GM21786 (cell line): ENCODE results near the gene DCDC2C.

Experiments
- ATAC-seq: cut with Tn5 transposase; IDR thresholded peaks from one replicate; pipeline ENCODE4 v1.9.1; 2021; ENCODE audit not compliant: unreplicated experiment

DCDC2C gene

DNA sequence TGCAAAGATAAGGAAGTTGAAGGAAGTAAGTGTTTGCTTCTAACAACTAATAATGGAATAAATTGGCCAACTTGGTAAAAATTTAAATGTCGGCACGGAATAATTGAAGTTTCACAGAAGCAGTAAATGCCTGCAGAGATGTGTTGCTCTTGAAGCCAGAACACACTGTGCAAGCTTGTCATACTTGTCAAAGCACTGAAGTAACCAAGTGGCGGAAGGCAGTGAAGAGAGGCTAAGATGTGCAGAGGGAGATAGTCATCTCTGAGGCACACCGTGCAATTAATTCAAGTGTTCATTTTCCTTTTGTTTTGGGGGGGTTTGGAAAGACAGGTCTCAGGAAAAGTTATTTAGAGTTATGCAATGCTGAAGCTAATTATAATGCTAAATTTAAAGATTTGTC, 5.2 kb downstream of the DCDC2C start:
- ATAC-seq, result no peak

DNA sequence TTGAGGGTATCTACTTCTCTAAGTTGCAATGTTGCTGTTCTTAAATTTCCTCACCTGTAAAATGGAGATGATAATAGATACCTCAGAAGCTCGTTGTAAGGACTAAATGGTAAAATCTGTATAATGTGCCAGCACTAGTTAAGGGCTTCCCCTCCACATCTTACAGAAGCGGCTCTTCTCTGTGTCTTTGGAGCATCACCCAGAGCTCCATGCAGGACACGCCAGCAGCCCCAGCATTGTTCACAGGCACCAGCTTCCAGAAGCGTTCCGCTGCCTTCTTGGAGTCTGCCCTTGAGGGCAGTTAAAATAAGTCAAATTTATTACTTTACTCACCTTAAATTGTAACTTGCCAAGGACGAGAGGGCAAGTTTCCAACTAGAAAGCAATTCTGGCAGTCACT, 5.8 kb downstream of the DCDC2C start:
- ATAC-seq, result no peak

DNA sequence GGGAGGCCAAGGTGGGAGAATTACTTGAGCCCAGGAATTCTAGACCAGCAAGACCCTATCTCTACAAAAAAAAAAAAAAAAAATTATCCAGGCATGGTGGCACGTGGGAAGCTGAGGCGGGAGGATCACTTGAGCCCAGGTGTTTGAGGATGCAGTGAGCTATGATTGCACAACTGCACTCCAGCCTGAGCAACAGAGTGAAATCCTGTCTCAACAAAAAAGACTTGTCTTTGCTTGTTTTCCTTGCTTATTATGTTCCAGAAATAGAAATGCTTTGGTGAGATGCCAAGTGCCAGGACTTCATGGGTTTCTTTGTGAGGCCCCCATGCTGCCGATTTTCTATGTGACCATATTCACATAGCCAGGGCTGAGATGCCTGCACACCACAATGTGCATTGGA, 9.0 kb downstream of the DCDC2C start:
- ATAC-seq, result no peak

DNA sequence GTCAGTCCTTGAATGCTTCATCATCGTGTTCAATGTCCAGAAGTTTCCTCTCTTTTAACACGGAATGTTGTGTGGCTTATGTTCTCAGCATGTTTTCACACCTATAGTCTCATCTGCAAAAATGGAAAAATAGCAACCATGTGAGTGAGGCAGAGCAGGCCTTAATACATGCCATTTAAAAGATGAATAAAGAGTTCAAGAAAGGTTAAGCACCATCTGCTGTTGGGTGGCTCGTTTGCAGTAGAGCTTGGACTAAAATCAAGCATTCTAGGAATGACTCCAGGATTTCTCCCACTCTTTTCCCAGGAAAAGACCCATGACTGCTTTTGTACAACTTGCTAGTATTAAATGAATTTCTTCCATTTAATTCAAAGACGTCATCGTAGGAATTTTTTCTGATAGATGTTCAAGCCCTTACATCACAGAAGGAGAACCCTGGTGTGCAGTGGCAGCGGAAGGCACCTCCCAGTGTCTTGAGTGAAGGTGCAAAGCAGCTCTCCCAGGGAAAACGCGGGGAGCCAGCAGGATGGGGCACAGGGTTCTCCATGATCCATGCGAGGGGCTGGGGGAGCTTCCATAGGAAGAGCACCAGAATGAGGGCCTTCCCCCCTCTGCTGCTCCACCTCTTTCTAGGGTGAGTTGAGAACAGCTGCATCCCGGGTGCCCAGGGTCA, 9.6 kb downstream of the DCDC2C start:
- ATAC-seq, result no peak

DNA sequence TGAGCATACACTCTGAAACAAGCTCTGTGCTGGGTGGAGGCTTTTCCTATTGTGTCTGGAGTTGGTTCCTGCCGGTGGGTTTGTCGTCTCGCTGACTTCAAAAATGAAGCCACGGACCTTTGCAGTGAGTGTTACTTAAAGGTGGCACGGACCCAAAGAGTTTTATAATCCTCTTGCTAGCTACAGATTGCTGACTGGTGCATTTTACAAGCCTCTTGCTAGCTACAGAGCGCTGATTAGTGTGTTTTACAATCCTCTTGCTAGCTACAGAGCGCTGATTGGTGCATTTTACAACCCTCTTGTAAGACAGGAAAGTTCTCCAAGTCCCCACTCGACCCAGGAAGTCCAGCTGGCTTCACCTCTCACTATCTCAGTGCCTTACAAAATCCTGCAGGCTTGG, 15.3 kb downstream of the DCDC2C start:
- ATAC-seq, result no peak

DNA sequence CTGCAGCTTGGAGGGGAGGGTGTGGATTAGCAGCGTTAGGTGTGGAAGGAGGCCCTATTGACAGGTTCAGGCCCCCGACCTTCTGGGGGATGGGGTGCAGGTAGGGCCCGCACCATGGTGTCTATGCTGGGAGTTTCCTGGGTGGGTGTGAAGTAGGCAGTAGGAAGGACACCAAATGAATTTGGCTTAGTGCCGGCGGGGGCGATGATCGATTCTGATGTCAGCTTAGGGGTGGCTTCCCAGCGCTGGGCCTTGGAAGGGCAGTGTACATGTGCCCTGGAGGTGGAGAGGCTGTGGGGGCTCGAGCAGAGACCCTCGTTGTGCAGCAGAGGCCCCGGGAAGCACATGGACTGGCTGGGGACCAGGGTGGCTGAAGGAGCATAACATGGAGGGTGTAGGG, 21.6 kb downstream of the DCDC2C start:
- no peak for ATAC-seq

DNA sequence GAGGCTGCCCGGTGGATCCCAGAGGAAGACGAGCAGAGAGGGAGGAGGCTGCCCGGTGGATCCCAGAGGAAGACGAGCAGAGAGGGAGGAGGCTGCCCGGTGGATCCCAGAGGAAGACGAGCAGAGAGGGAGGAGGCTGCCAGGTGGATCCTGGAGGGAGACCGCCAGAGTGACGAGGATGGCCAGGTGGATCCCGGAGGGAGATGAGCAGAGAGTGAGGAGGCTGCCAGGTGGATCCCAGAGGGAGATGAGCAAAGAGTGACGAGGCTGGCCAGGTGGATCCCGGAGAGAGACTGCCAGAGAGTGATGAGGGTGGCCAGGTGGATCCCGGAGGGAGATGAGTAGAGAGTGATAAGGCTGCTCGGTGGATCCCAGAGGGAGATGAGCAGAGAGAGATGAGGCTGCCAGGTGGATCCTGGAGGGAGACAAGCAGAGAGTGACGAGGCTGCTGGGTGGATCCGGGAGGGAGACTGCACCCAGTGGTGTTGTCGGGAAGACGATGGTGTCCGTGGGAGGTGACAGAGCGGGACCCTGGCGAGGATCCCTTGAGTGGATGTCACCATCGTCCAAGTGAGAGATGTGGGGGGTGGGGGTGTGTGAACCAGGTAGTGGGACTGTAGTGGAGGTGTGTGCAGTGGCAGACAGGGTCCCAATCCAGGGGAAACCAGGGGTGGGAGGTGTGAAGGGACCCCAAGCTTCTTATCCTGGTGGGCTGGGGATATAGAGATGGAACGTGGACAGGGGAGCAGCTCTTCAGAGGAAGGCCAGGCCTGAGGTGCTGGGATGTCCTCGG, 22.3 kb downstream of the DCDC2C start:
- no peak for ATAC-seq

DNA sequence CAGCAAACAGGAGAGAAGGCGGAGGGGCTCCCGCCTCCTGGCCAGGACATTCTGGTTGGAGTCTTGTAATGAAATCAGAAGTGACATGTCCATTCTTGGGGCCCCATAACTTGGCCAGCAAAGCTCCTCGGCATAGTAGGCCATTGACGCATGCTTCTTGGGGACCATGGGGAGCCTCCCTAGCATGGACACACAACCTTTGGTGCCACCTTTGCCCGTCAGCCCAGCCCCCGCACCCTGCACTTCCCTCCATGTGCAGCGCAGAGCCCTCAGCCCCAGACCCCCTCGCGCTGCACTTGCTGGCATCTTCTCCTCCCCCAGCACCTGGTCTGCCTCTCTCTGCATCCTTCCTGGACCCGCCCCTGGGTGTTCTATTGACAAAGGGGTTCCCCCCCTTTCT, 23.1 kb downstream of the DCDC2C start:
- ATAC-seq, result no peak

DNA sequence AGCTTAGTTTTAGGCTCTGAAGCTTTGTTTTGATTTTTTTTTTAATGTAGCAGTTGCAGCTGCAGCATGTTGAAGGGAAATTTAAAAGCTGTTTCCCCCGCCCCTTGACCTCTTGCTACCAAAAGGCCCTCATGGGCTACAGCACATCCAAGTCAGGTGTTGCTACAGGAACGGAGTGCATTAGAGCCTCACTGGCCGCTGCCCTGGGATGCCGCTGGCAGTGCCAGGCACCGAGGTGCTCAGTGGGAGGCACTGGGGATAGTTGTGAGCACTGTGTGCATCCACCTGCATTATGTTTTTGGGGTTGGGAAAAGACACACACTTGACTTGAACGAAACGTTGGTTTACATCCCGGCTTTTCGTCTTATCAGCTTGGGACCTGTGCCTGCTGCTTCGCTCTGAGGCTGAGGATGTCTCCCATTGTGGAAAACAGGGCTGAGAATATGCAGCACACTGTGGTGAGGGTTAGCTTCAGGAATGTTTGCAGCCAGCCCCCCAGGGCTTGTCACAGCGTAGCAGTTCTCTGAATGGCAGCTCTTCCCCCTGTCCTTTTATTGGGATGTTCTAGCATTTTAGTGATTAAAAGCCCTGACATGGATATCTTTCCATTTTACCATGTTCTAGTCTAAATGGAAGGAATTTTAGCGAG, 24.1 kb downstream of the DCDC2C start:
- no peak for ATAC-seq

DNA sequence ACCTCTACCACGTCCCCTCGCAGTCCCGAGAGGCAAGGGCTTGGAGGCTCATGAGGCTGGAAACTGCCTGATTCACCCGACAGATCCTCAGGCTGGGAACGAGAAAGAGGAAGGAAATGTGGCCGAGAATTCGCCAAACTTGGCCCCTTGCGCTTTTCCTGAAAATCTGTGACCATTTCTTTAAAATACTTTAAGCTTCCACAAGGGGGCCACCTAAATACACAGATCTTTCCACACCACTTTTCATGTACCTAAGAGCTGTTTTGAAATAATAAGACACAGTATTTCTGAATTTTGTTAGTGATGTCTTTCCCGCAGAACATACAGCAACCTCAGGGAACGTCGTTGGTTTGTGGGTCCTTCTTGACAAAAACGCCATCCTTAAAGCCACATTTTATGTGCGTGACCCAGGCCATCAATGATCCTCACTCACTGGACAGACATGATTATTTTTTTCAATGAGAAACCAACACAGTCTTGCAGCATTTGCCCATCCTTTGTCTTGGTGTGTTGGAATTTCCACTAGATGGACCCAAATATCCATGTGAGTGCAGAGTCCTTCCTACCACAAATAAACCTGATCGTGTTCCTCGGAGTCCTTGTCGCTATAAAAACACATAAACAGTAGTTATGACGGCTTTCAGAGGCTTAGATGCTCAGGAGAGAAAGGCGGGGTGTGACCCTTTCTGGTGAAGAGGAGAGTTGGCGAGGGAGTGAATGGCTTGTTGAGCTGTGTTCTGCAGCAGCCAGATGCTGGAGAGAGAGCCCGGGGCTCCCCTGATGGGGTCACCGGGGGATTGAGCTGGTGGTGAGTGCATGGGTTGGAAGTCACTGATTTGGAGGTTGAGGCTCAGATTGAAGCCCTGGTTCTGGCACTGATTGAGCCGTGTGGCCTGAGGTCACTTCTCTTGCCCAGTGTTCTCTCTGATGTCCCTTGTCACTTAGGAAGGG, 25.0 kb downstream of the DCDC2C start:
- ATAC-seq, result no peak

DNA sequence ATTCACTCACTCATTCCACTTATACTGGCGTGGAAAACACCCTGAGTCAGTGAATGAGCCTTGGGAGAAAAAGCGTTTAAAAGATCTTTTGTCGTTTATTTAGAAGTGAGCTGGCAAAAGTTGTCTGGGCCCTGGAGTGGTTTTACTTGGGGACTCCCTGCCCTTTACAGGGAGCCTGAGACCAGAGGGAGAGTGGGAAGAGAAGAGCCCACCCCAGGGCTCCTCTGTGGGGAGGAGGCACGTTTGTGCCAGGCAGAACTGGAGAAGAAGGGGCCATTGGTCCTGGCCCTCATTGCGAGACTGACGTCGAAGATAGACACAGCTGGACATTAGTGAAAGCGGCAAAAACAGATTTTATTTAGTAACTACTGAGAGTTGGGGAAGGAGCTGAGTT, 25.7 kb downstream of the DCDC2C start:
- no peak for ATAC-seq

DNA sequence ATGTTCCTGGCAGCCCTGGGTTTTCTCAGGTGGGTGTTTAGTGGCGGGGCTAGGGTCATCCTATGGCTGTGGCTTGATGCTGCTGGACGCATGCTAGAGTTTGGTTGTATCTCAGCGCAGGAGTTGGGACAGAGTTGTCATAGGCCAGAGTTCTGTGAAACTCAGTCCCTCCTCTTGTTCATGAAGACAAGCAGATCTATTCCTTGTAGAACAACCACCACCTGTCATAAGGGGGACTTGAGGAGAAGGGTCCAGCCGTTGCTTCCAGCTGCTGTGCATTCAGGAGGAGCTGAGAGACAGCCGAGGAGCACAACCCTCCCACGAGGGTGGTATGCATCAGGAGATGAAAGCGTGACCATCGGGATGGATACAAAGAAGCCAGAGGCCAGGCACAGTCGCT, 26.4 kb downstream of the DCDC2C start:
- no peak for ATAC-seq

DNA sequence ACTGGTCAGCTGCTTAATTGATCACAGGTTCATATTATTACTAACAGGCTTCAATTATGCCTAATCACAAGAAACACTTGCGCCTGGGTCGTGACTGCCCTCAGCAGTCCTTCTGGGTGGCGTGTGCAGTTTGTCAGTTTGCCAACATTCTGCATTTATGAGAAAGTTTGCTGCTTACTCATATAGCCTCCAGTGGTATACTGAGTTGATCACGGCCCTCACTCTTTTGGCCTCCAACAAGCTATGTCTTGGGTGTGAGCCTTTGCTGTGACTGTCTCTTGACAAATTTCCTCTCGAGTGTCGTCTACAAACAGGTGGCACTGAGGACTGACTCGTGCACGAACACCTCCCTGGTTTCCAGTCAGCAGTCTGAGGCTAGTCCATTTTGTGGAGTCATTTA, 27.3 kb downstream of the DCDC2C start:
- ATAC-seq, result no peak

DNA sequence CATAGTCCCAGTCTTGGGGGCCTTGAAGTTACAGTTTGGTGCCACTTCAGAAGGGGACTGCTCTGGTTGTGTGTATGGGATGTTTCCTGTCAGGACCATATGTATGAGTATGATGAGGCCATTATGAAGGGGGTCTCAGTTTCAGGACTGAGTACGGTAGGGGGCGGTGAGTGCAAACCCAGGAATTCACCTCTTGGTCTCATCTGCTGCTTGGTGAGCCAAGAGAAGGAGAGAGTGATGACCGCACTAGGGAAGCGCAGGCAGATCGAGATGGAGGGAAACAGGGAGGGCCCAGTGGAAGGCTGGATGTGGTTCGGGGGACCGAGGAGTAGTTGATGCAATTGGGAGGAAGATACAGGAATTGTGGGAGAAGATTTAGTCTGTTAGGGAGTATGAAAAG, 28.5 kb downstream of the DCDC2C start:
- ATAC-seq, result no peak

DNA sequence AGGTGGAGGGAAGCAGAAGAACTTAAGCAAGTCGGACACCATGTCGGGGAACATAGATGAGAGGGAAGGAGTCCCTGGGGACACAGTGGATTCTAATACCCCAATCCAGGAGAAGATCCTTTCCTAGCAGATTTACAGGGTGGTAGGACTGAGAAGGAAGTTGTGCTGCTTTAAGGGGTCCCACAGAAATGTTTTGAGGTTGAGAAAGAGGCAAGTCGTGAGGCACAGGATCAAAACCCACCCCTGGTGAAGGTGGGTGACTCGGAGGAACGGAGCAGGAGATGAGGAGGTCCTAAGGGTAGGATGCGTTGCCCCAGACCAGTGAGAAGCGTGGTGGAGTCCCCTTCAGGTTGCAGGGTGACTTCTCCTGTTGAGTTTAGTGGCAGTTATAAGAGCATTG, 32.7 kb downstream of the DCDC2C start:
- no peak for ATAC-seq

DNA sequence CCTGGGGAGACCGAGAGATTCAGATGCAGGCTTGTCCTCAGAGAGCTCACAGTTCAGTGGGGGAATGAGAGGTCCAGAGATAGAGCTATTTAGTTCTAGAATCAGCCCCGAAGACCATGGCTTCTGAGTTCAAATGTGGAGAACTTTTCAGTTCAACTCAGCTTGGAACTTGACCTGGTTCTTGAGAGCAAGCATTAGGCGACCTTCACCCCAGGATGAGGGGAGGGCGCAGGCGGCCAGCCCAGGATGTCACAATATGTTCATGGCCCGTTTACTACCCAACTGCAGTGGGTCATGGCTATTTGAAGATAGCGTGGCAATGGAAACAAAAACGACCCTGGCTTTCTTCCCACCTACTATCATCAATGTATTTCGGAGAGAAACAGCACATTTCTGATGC, 33.8 kb downstream of the DCDC2C start:
- no peak for ATAC-seq

DNA sequence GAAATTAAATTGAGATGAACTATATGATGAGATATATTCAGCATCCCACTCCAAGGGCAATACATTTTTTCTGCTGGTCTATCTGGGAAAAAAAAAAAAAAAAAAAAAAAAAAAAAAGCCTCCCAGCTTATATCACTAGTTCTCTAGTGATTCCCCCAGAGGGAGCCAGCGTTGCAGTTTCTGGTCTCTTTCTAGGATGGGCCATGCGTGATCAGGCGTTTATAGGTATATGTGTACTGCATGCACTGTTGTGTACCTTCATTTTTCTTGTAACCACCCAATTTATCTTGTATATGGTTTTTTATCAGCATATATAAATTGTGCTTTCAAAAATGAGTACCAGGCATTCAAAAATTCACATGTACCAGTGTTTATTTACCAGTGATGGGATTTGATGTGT, 35.1 kb downstream of the DCDC2C start:
- ATAC-seq, result no peak

DNA sequence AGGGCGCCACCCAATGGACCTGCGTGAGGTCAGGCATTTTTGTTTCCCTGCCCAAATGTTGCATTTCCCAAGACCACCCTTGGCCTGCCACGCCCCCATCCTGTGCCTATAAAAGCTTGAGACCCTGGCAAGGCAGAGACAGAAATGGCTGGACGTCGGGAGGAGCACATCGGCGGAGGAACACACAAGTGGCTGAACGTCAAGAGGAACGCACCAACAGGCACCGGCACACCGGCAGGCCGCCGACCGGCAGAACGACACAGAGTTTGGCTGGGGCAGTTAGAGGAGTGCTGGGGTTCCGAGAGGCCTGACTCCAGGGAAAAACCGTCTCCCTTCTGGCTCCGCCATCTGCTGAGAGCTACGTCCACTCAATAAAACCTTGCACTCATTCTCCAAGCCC, 35.9 kb downstream of the DCDC2C start:
- ATAC-seq, result no peak

DNA sequence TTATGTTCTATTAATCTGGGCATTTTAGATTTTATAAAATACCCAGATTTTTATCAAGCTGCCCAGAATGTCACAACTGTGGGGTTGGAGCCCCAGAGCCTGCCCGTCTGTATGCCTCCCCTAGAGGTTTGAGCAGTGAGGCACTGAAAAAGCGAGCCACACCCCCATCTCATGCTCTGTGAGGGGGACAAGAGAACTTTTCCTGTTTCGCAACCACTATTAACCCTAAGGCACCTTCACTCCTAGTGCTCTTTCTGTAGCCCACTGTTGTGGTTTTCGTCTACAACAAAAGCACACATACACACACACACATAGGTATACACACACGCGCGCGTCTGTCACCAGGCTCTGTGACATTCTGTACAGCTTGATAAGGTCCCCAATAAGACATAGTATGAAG, 38.0 kb downstream of the DCDC2C start:
- no peak for ATAC-seq

DNA sequence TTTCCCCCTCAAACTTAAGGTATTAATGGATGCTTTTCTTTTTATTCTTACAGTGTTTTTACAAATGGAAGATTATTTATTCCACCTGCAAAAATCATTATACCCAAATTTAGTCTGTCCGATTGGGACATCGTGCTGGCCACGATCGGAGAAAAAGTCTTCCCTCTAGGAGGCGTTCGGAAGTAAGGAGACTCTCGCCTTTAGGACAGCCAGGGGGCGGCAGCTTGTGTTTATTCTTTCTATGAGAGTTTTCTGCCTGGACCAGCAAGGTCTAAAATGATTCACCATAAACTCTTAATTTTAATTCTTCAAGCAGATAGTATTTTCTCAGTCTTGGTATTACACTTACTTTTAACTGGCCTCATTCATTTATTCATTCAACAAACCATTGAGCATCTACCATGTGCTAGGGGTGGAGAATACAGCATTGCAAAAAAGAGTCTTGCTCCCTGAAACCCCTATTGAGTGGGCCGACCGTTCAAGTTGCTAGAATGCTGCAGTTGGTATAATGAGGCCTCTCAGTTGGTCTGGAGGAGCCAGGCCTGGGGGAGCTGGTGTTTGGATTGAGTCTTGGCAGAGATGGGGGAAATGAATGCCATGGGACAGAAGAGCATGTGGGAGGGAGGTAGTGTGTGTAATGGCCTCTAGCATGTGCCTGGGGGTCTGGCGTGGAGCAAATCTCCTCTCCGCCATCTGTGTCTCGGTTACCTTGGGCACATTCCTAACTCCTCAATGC, 38.7 kb downstream of the DCDC2C start:
- no peak for ATAC-seq
